WTC11 (cell line): Measurements from ENCODE around the gene DSC2.

Experiments used
- ATF3 ChIP-seq: sonication (generic); formaldehyde crosslinking; conservative IDR thresholded peaks from 2 replicates; pipeline ENCODE4 v1.8.1; 2022; ENCODE audit warnings: mild to moderate bottlenecking, missing genetic modification reagents
- CREB1 ChIP-seq: sonication (generic); formaldehyde crosslinking; IDR thresholded peaks from 2 replicates; pipeline ENCODE4 v1.8.0; 2023; ENCODE audit warnings: mild to moderate bottlenecking, missing genetic modification reagents
- CTCF ChIP-seq: fragments of 200-600 bp; IDR thresholded peaks from 2 replicates; pipeline ENCODE4 v1.8.0; 2022; ENCODE audit warnings: antibody characterized with exemption
- MXD4 ChIP-seq: fragments of 250-450 bp; sonication (Bioruptor Pico); IDR thresholded peaks from 2 replicates; pipeline ENCODE4 v1.8.0; 2021; ENCODE audit warnings: mild to moderate bottlenecking, moderate library complexity, borderline replicate concordance
- PRRX2 ChIP-seq: fragments of 250-450 bp; sonication (Bioruptor Pico); IDR thresholded peaks from 2 replicates; pipeline ENCODE4 v1.8.0; 2021; ENCODE audit warnings: mild to moderate bottlenecking
- TEAD1 ChIP-seq: sonication (generic); formaldehyde crosslinking; IDR thresholded peaks from 2 replicates; pipeline ENCODE4 v1.8.0; 2022; ENCODE audit warnings: mild to moderate bottlenecking, missing genetic modification reagents
- TP53 ChIP-seq: sonication (generic); formaldehyde crosslinking; IDR thresholded peaks from 2 replicates; pipeline ENCODE4 v1.8.1; 2023; ENCODE audit warnings: mild to moderate bottlenecking, missing genetic modification reagents
- ZNF138 ChIP-seq: sonication (generic); formaldehyde crosslinking; conservative IDR thresholded peaks from 2 replicates; pipeline ENCODE4 v1.8.1; 2022; ENCODE audit warnings: mild to moderate bottlenecking, moderate library complexity, missing genetic modification reagents
- ZSCAN18 ChIP-seq: fragments of 250-450 bp; sonication (Bioruptor Pico); IDR thresholded peaks from 2 replicates; pipeline ENCODE4 v2.1.2; 2022; ENCODE audit warnings: mild to moderate bottlenecking, moderate library complexity

- TF ChIP-seq TP53 (CRISPR knock-in tag) (no peak), CTCF (no peak), TEAD1 (CRISPR knock-in tag) (no peak), MXD4 (CRISPR knock-in tag) (no peak), ZNF138 (CRISPR knock-in tag) (no peak), ATF3 (no peak), CREB1 (CRISPR knock-in tag) (no peak), PRRX2 (no peak), ZSCAN18 (no peak)
Observed at GRCh38 chr18:31129398-31130115, 27.3 kb upstream of the DSC2 start.
